ENCODE data around the gene PRR5.

DNA sequence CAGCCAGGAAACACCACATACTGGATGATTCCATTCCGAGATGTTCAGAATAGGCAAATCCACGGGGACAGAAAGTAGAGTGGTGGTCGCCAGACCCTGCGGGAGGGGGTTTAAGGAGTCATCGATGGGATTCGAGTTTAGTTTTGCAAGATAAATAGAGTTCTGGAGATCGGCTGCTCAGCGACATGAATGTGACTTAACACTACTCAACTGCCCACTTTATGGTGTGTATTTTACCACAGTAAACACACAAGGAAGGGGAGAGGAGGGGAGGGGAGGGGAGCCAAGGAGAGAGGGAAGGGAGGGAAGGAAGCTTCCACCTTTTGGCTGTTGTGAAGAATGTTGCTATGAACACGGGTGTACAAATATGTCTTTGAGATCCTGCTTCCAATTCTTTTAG is 39.9 kb downstream of the PRR5 start:
- TF ChIP-seq CTCF (IDR thresholded peaks at IDR 0.05) (no peak), POLR2A (IDR thresholded peaks at IDR 0.05) (no peak)
